ENCODE data around the gene HCN2. TPM values are rescaled to one million over a fixed set of nuclear protein-coding genes. Genes with fewer than 3 reads are reported as not detected.
"Not testable (repeated sequence)": the region's sequence is repeated elsewhere in the genome, so short reads cannot be mapped to it uniquely, and the experiment has no call there.

HCN2 gene
- total RNA-seq, 2 donors from 2014 or later, result 0.26 TPM; not detected in 1

- Histone ChIP-seq H3K27ac (no peak overlapping the region), H3K9me3 (no peaks in the 10 kb centered on the region), H3K4me3 (no peak overlapping the region), H3K4me1 (no peaks in the 10 kb centered on the region), H3K27me3 (no peaks in the 10 kb centered on the region), H3K36me3 (replicated peaks in 1 of 2; ENCODE audit: insufficient read depth in 1 of 2, low read depth in 2 of 2) (no peaks in the 10 kb centered on the region)
- no peak for ATAC-seq
- TF ChIP-seq CTCF (IDR thresholded peaks at IDR 0.05) (no peak), POLR2A (IDR thresholded peaks at IDR 0.05) (no peak)
- intact Hi-C loops (cut with DNase I), result no loop called here
- no peak for DNase-seq
- WGBS, 2 donors, result 74 to 77% methylated on average over 24 to 25 of the region's 25 CpGs
These were observed 12.1 kb downstream of the HCN2 start for GRCh38 chr19:601790-602189.

- H3K27ac ChIP-seq, result no peak overlapping the region
- intact Hi-C loops (cut with DNase I), result no loop called here
- DNase-seq (no peak), ATAC-seq (no peak)
- H3K36me3 ChIP-seq (replicated peaks in 1 of 2; ENCODE audit: insufficient read depth in 1 of 2, low read depth in 2 of 2), result no peaks in the 10 kb centered on the region
- no peaks in the 10 kb centered on the region for H3K27me3 ChIP-seq
- TF ChIP-seq CTCF (IDR thresholded peaks at IDR 0.05) (no peak), POLR2A (IDR thresholded peaks at IDR 0.05) (no peak)
- WGBS, 2 donors, result 75 to 79% methylated on average over 29 to 34 of the region's 35 CpGs
- H3K4me3 ChIP-seq, result no peak overlapping the region
- H3K4me1 ChIP-seq, result no peaks in the 10 kb centered on the region
- no peaks in the 10 kb centered on the region for H3K9me3 ChIP-seq
These were observed 13.0 kb downstream of the HCN2 start for GRCh38 chr19:602391-603301.

- H3K27me3 ChIP-seq; H3K27ac ChIP-seq; DNase-seq; H3K4me1 ChIP-seq; intact Hi-C loops (cut with DNase I); H3K36me3 ChIP-seq (replicated peaks in 1 of 2; ENCODE audit: insufficient read depth in 1 of 2, low read depth in 2 of 2); H3K9me3 ChIP-seq; ATAC-seq; H3K4me3 ChIP-seq: not testable (repeated sequence)
- WGBS, 2 donors, result 77% methylated on average over 11 of the region's 13 CpGs; no CpG with 5 or more reads in 1 of the 2 donors
These were observed 13.6 kb downstream of the HCN2 start for GRCh38 chr19:603302-603639.

GRCh38 chr19:603779-604178 lies 14.1 kb downstream of the HCN2 start:
- ATAC-seq; H3K27ac ChIP-seq; H3K27me3 ChIP-seq; H3K4me1 ChIP-seq; DNase-seq; H3K9me3 ChIP-seq; H3K36me3 ChIP-seq (replicated peaks in 1 of 2; ENCODE audit: insufficient read depth in 1 of 2, low read depth in 2 of 2); H3K4me3 ChIP-seq; intact Hi-C loops (cut with DNase I): not testable (repeated sequence)
- WGBS, 2 donors, result 86 to 93% methylated on average over 10 to 17 of the region's 20 CpGs

- no peaks in the 10 kb centered on the region for H3K36me3 ChIP-seq (replicated peaks in 1 of 2; ENCODE audit: insufficient read depth in 1 of 2, low read depth in 2 of 2)
- DNase-seq (no peak), ATAC-seq (no peak)
- TF ChIP-seq POLR2A (IDR thresholded peaks at IDR 0.05) (no peak), CTCF (IDR thresholded peaks at IDR 0.05) (no peak)
- H3K27ac ChIP-seq, result no peak overlapping the region
- H3K4me3 ChIP-seq, result no peak overlapping the region
- H3K4me1 ChIP-seq, result no peaks in the 10 kb centered on the region
- H3K27me3 ChIP-seq, result no peaks in the 10 kb centered on the region
- intact Hi-C loops (cut with DNase I), result no loop called here
- H3K9me3 ChIP-seq, result no peaks in the 10 kb centered on the region
- 76 to 82% methylated on average over 8 to 11 of the region's 11 CpGs for WGBS, 2 donors
These were observed 14.7 kb downstream of the HCN2 start for GRCh38 chr19:604355-604754.

GRCh38 chr19:605061-605971 lies 15.6 kb downstream of the HCN2 start:
- H3K4me1 ChIP-seq; H3K36me3 ChIP-seq (replicated peaks in 1 of 2; ENCODE audit: insufficient read depth in 1 of 2, low read depth in 2 of 2); H3K9me3 ChIP-seq; H3K27me3 ChIP-seq; H3K4me3 ChIP-seq; DNase-seq; ATAC-seq; intact Hi-C loops (cut with DNase I); H3K27ac ChIP-seq: not testable (repeated sequence)
- WGBS, 2 donors, result 87 to 90% methylated on average over 6 to 22 of the region's 34 CpGs

All from body of pancreas (tissue), 4 donors.